Effector memory CD8-positive, alpha-beta T cell (primary cell): Measurements from ENCODE around the gene TTI1.
A peak's percentile ranks its signal among the peaks of the same experiment; 100 is the strongest.

ENCODE experiments used
- ATAC-seq: fragments of 150-1000 bp; cut with Tn5 transposase; replicated peaks from 2 replicates; pipeline ENCODE4 v1.10.0; 2021; ENCODE audit warnings: mild to moderate bottlenecking, moderate library complexity
- DNase-seq, 3 experiments: peaks; one replicate each; pipeline ENCODE4 v3.0.0; 2021
- H3K27ac Mint-ChIP-seq, 2 donors: one replicate each; pipeline ENCODE4 v1.8.0; 2022; ENCODE audit warnings: mild to moderate bottlenecking in 2 of 2, mixed read lengths in 2 of 2, moderate library complexity in 2 of 2
- H3K27me3 Mint-ChIP-seq, 2 donors: one replicate each; pipeline ENCODE4 v1.8.0; 2022; ENCODE audit warnings: mixed read lengths in 2 of 2
- H3K36me3 Mint-ChIP-seq: one replicate; pipeline ENCODE4 v1.8.0; 2022; ENCODE audit warnings: mild to moderate bottlenecking, moderate library complexity, mixed read lengths; ENCODE audit not compliant: insufficient read depth
- H3K4me1 Mint-ChIP-seq, 2 donors: one replicate each; pipeline ENCODE4 v1.8.0; 2022; ENCODE audit warnings: low read depth in 2 of 2, mixed read lengths in 2 of 2
- H3K4me3 Mint-ChIP-seq, 2 donors: one replicate each; pipeline ENCODE4 v1.8.0; 2022; ENCODE audit warnings: mild to moderate bottlenecking in 2 of 2, mixed read lengths in 2 of 2, moderate library complexity in 2 of 2
- H3K9me3 Mint-ChIP-seq, 2 donors: one replicate each; pipeline ENCODE4 v1.8.0; 2022; ENCODE audit warnings: mixed read lengths in 2 of 2

The TTI1 gene

GRCh38 chr20:37986873-37987601 is 46.2 kb downstream of the TTI1 start:
- Mint-ChIP-seq H3K4me1 (peaks cover 19 to 22% of the 10 kb centered on the region in 2 donors), H3K36me3 (peaks cover 20% of the 10 kb centered on the region), H3K27ac (no peak overlapping the region), H3K9me3 (no peaks in the 10 kb centered on the region), H3K27me3 (no peaks in the 10 kb centered on the region), H3K4me3 (no peak overlapping the region)
- no peak for DNase-seq
- no peak for ATAC-seq

GRCh38 chr20:37986044-37986858 is 47.0 kb downstream of the TTI1 start:
- DNase-seq = no peak
- no peaks in the 10 kb centered on the region for H3K9me3 Mint-ChIP-seq

GRCh38 chr20:37984018-37984785 is 49.1 kb downstream of the TTI1 start:
- peaks cover 0 to 2% of the 10 kb centered on the region in 2 donors for H3K4me1 Mint-ChIP-seq
- H3K27me3 Mint-ChIP-seq = no peaks in the 10 kb centered on the region
- no peaks in the 10 kb centered on the region for H3K9me3 Mint-ChIP-seq
- peak overlapping the region in 1 of 2 donors; percentile 26 for H3K27ac Mint-ChIP-seq
- no peak overlapping the region for H3K4me3 Mint-ChIP-seq
- no peak for ATAC-seq
- DNase-seq = no peak
- H3K36me3 Mint-ChIP-seq = peaks cover 22% of the 10 kb centered on the region

More at GRCh38 chr20:37986044-37986858, 47.0 kb downstream of the TTI1 start:
- no peak for ATAC-seq
- Mint-ChIP-seq H3K27ac (no peak overlapping the region), H3K4me3 (no peak overlapping the region), H3K4me1 (peaks cover 14 to 20% of the 10 kb centered on the region in 2 donors), H3K36me3 (peaks cover 28% of the 10 kb centered on the region), H3K27me3 (no peaks in the 10 kb centered on the region)

GRCh38 chr20:37983286-37983685 is 50.0 kb downstream of the TTI1 start:
- H3K4me1 Mint-ChIP-seq = no peaks in the 10 kb centered on the region
- no peak overlapping the region for H3K4me3 Mint-ChIP-seq
- peaks cover 22% of the 10 kb centered on the region for H3K36me3 Mint-ChIP-seq
- H3K27me3 Mint-ChIP-seq = no peaks in the 10 kb centered on the region
- ATAC-seq (no peak), DNase-seq (no peak)
- no peaks in the 10 kb centered on the region for H3K9me3 Mint-ChIP-seq
- H3K27ac Mint-ChIP-seq = peak overlapping the region in 1 of 2 donors; percentile 57

GRCh38 chr20:37981568-37981967 is 51.7 kb downstream of the TTI1 start:
- peaks cover 17% of the 10 kb centered on the region for H3K36me3 Mint-ChIP-seq

GRCh38 chr20:37980876-37981275 is 52.4 kb downstream of the TTI1 start:
- H3K4me1 Mint-ChIP-seq = peaks cover 0 to 2% of the 10 kb centered on the region in 2 donors
- no peak for ATAC-seq
- no peak overlapping the region for H3K27ac Mint-ChIP-seq
- H3K27me3 Mint-ChIP-seq = no peaks in the 10 kb centered on the region
- H3K36me3 Mint-ChIP-seq = peaks cover 17% of the 10 kb centered on the region
- H3K9me3 Mint-ChIP-seq = no peaks in the 10 kb centered on the region
- DNase-seq = no peak
- no peak overlapping the region for H3K4me3 Mint-ChIP-seq

More at GRCh38 chr20:37981568-37981967, 51.7 kb downstream of the TTI1 start:
- H3K27me3 Mint-ChIP-seq = no peaks in the 10 kb centered on the region
- H3K4me1 Mint-ChIP-seq = peaks cover 0 to 2% of the 10 kb centered on the region in 2 donors
- H3K4me3 Mint-ChIP-seq = no peak overlapping the region
- no peak overlapping the region for H3K27ac Mint-ChIP-seq
- DNase-seq = no peak
- ATAC-seq = no peak
- no peaks in the 10 kb centered on the region for H3K9me3 Mint-ChIP-seq

- H3K9me3 Mint-ChIP-seq = no peaks in the 10 kb centered on the region
- no peak overlapping the region for H3K27ac Mint-ChIP-seq
- H3K36me3 Mint-ChIP-seq = peaks cover 17% of the 10 kb centered on the region
- no peaks in the 10 kb centered on the region for H3K27me3 Mint-ChIP-seq
- no peak overlapping the region for H3K4me3 Mint-ChIP-seq
- DNase-seq = no peak
- H3K4me1 Mint-ChIP-seq = peaks cover 0 to 2% of the 10 kb centered on the region in 2 donors
- ATAC-seq = no peak
Measured at GRCh38 chr20:37980383-37980782, 52.9 kb downstream of the TTI1 start.

- Mint-ChIP-seq H3K36me3 (peaks cover 16% of the 10 kb centered on the region), H3K27ac (no peak overlapping the region), H3K4me1 (peaks cover 0 to 2% of the 10 kb centered on the region in 2 donors), H3K27me3 (no peaks in the 10 kb centered on the region), H3K9me3 (no peaks in the 10 kb centered on the region), H3K4me3 (no peak overlapping the region)
- DNase-seq (no peak), ATAC-seq (no peak)
Measured at GRCh38 chr20:37979021-37979985, 54.0 kb downstream of the TTI1 start.

- no peak overlapping the region for H3K4me3 Mint-ChIP-seq
- DNase-seq = no peak
- no peak overlapping the region for H3K27ac Mint-ChIP-seq
- peaks cover 0 to 2% of the 10 kb centered on the region in 2 donors for H3K4me1 Mint-ChIP-seq
- no peaks in the 10 kb centered on the region for H3K9me3 Mint-ChIP-seq
- H3K27me3 Mint-ChIP-seq = no peaks in the 10 kb centered on the region
- no peak for ATAC-seq
- peaks cover 14% of the 10 kb centered on the region for H3K36me3 Mint-ChIP-seq
Measured at GRCh38 chr20:37977786-37978185, 55.5 kb downstream of the TTI1 start.

GRCh38 chr20:37977338-37977737 is 55.9 kb downstream of the TTI1 start:
- H3K36me3 Mint-ChIP-seq = peaks cover 15% of the 10 kb centered on the region
- H3K27me3 Mint-ChIP-seq = no peaks in the 10 kb centered on the region
- H3K4me3 Mint-ChIP-seq = no peak overlapping the region
- no peaks in the 10 kb centered on the region for H3K9me3 Mint-ChIP-seq
- ATAC-seq = no peak
- H3K27ac Mint-ChIP-seq = no peak overlapping the region
- peaks cover 0 to 2% of the 10 kb centered on the region in 2 donors for H3K4me1 Mint-ChIP-seq
- DNase-seq = no peak

- Mint-ChIP-seq H3K27ac (peak overlapping the region in 1 of 2 donors; percentile 24), H3K27me3 (no peaks in the 10 kb centered on the region), H3K9me3 (no peaks in the 10 kb centered on the region), H3K4me1 (peaks cover 0 to 2% of the 10 kb centered on the region in 2 donors), H3K36me3 (peaks cover 11% of the 10 kb centered on the region), H3K4me3 (no peak overlapping the region)
- DNase-seq = no peak
- ATAC-seq = no peak
Measured at GRCh38 chr20:37976887-37977286, 56.4 kb downstream of the TTI1 start.

- Mint-ChIP-seq H3K36me3 (peaks cover 3% of the 10 kb centered on the region), H3K9me3 (peaks cover 4 to 8% of the 10 kb centered on the region in 2 donors), H3K4me3 (no peak overlapping the region), H3K4me1 (peaks cover 0 to 2% of the 10 kb centered on the region in 2 donors), H3K27ac (no peak overlapping the region), H3K27me3 (peaks cover 7 to 9% of the 10 kb centered on the region in 2 donors)
- no peak for DNase-seq
- no peak for ATAC-seq
Measured at GRCh38 chr20:37973059-37973910, 60.0 kb downstream of the TTI1 start.
